Coronary artery (tissue), 2 donors: ENCODE data around the gene CAPN12.

ENCODE experiments used
- DNase-seq: peaks from one replicate; pipeline ENCODE4 v3.0.0-alpha.2; 2017; ENCODE audit warnings: low spot score
- H3K27ac ChIP-seq, 2 donors: fragments of 200-600 bp; sonication (generic); one replicate each; pipeline ENCODE4 v1.5.1; 2016 to 2019
- H3K4me3 ChIP-seq: fragments of 200-600 bp; sonication (generic); 2 replicates; pipeline ENCODE4 v1.5.1; 2016; ENCODE audit warnings: mild to moderate bottlenecking, moderate library complexity
- TF ChIP-seq, protein P1 (sequence below): fragments of 200-600 bp; sonication (generic); IDR thresholded peaks from one replicate; pipeline ENCODE4 v1.5.1; 2019; ENCODE audit warnings: antibody characterized with exemption

The CAPN12 gene

DNA sequence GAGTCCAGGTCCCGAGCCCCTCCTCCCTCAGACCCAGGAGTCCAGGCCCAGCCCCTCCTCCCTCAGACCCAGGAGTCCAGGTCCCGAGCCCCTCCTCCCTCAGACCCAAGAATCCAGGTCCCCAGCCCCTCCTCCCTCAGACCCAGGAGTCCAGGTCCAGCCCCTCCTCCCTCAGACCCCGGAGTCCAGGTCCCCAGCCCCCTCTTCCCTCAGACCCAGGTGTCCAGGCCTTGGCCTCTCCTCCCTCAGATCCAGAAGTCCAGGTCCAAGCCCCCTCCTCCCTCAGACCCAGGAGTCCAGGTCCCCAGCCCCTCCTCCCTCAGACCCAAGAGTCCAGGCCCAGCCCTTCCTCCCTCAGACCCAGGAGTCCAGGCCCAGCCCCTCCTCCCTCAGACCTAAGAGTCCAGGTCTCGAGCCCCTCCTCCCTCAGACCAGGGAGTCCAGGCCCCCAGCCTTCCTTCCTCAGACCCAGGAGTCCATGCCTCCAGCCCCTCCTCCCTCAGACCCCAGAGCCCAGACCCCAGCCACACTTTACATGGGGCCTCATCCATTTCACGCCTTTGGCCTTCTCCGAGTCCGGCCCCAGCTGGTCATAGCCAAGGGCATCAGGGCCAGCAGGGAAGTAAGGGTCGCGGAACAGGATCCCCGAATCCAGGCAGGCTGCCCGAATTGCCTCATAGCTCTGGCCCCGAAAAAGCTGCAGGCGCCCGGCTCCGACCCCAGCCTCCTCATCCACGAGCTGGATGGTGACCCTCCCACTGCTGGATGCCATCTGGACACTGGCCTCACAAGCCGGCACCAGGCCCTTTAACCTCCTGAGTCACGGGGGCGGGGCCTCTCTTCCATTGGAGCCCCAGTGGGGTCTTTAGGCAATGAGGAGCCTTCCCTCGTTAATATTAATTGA is 628 bp downstream of the CAPN12 start:
- H3K27ac ChIP-seq = no peak overlapping the region
- H3K4me3 ChIP-seq = no peak overlapping the region
- DNase-seq = no peak
- TF ChIP-seq, protein P1, sequence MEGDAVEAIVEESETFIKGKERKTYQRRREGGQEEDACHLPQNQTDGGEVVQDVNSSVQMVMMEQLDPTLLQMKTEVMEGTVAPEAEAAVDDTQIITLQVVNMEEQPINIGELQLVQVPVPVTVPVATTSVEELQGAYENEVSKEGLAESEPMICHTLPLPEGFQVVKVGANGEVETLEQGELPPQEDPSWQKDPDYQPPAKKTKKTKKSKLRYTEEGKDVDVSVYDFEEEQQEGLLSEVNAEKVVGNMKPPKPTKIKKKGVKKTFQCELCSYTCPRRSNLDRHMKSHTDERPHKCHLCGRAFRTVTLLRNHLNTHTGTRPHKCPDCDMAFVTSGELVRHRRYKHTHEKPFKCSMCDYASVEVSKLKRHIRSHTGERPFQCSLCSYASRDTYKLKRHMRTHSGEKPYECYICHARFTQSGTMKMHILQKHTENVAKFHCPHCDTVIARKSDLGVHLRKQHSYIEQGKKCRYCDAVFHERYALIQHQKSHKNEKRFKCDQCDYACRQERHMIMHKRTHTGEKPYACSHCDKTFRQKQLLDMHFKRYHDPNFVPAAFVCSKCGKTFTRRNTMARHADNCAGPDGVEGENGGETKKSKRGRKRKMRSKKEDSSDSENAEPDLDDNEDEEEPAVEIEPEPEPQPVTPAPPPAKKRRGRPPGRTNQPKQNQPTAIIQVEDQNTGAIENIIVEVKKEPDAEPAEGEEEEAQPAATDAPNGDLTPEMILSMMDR = no peak

DNA sequence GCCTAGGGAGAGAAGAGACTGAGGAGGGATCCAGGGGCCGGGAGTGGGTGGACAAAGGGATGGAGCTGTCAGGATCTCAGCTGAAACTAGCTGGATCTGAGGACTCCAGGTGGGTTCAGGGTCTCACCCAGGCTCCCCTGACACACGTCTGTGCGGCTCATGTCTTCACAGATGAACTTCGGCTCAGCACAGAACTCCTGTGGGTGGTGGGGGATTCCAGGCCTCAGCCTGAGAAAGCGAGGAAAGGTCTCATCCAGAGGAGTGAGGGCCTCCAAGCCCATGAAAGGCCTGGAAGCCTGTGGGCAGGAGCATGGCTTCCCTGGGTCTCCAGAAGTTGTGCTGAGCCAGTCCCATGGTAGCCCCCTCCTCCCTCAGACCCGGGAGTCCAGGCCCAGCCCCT is 1.4 kb downstream of the CAPN12 start:
- TF ChIP-seq, protein P1 = no peak
- Histone ChIP-seq H3K4me3 (no peak overlapping the region), H3K27ac (no peak overlapping the region)
- no peak for DNase-seq

DNA sequence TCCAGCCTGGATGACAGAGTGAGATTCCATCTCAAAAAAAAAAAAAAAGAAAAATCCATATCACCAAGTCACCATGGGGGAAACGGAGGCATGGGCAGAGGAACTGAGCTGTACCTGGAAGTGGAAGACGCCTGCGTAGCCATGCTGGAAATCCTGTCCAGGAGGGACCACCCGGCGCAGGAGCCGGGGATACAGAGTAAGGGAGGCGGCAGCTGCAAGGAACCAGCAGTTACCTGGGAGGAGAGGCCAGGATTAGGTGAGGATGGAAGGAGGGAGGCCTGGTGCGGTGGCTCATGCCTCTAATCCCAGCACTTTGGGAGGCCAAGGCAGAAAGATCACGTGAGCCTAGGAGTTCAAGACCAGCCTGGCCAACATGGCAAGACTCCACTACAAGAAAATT is 2.0 kb downstream of the CAPN12 start:
- Histone ChIP-seq H3K4me3 (no peak overlapping the region), H3K27ac (no peak overlapping the region)
- TF ChIP-seq, protein P1 = no peak
- DNase-seq = no peak

DNA sequence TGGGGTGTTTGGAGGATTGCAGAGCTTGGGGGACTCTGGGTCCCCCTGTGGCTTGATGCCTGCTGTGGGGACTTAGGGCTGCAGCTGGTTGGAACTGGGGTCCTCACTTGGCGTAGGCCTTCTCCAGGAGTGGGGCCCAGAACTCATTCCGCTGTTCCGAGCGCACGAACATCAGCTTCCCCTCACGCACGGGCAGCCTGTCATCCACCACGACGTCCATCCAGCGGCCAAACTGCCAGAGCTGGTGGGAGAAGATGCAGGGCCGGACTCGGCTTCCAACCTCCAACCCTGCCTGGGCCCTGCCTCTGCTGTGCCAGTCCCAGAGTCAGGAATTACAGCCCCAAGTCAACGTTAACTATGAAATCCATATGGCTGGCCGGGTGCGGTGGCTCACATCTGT is 2.6 kb downstream of the CAPN12 start:
- no peak for DNase-seq
- Histone ChIP-seq H3K27ac (no peak overlapping the region), H3K4me3 (no peak overlapping the region)
- TF ChIP-seq, protein P1 = no peak

DNA sequence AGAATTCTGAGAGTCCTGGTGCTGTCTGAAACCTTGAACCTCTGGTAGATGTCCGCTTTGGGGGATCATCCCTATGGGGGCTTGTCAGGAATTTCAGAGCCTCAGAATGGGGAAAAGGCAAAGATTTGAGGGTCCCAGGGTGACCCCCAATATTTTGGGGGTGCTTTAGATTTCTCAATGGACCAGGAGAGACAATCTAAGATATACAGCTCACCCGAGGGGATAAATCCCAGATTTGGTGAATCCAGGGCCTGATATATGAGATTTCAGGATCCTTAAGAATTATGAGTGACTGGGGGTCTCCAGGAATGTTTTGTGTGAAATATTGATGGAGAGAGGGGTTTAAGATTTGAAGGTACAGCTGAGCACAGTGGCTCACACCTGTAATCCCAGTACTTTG is 3.3 kb downstream of the CAPN12 start:
- no peak for DNase-seq
- TF ChIP-seq, protein P1 = no peak
- Histone ChIP-seq H3K4me3 (no peak overlapping the region), H3K27ac (no peak overlapping the region)

DNA sequence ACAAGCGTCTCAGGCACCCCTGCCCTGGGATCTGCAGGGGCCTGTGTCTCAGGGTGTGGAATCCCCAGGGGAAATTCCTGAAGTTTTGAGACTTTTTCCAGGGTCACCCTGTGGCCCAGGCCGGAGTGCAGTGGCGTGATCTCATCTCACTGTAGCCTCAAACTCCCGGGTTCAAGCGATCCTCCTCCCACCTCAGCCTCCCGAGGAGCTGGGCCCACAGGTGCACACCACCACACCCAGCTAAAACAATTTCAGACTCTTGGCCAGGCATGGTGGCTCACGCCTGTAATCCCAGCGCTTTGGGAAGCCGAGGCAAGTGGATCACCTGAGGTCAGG is 4.0 kb downstream of the CAPN12 start:
- no peak overlapping the region for H3K4me3 ChIP-seq
- H3K27ac ChIP-seq = no peak overlapping the region
- no peak for DNase-seq
- TF ChIP-seq, protein P1 = no peak
